ENCODE measurements around the gene CPED1. TPM values are rescaled to one million over a fixed set of nuclear protein-coding genes. Genes with fewer than 3 reads are reported as not detected.

CPED1 gene
- total and polyA plus RNA-seq, 11 donors, result 3.6 to 51.2 (median 24.8) TPM

DNA sequence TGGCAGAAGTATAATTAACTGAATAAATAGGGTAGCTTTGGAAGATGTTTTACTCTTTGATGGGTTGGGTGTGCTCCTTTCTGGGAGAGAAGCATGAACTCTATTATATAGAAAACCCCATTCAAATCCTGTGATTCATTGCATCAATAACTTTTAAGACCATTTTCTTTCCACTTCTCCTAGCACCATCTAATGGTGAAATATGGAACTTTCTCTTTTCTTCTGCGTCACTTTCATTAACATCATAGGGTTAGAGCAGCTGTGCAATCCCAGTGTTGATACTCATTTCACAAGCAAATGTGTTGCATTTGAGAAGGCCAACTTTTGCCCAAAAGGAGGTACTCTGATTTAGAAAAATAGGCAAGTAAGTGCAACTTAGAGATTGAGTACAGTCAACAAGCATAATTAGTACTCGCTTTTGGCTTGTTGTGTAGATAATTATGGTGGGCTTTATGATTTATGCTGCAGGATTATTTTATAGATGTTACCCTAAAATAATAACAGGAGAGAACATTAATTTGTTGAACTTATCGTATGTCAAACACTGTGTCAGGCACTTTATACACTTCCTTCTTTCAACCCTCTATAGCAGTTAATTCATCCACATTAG lies 92.9 kb downstream of the CPED1 start:
- TF ChIP-seq POLR2A (IDR thresholded peaks at IDR 0.05), result no peak
- peak; percentile 64 to 81 (median 76) for TF ChIP-seq CTCF (IDR thresholded peaks at IDR 0.05)

DNA sequence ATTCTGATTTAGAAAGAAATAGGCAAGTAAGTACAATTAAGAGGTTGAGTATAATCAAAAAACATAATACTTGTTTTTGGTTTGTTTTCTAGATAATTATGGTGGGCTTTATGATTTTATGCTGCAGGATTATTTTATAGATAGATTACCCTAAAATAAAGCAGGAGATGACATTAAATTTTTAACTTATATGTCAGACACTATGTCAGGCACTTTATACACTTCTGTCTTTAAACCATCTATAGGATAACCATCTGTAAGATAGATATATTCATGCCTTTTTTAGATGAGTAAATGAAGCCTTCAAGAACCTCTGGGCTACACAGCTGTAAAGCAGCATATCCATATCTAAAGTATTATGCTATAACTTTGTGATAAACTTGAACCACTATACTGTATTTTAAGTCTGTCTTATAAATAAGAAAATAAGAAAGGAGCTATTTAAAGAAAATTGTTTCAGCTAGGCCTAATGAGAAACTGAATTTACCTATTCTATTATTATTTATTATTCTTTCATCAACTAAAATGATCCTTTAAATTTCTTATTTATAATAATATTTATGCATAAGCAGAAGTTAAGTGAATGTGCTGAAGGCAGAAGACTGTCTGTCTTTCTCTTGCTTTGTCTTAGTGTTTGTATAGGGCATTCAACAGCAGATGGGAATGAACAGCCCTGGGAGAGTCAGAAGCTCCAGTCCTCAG lies 94.0 kb downstream of the CPED1 start:
- peak overlapping the region in 7 of 12 donors; percentile 13 to 83 (median 71) for H3K27ac ChIP-seq
- DNase-seq, result no peak
- H3K4me3 ChIP-seq, result no peak overlapping the region
- H3K27me3 ChIP-seq, result no peaks in the 10 kb centered on the region
- peaks cover 0 to 55% (median 31%) of the 10 kb centered on the region in 12 donors for H3K4me1 ChIP-seq
- no peaks in the 10 kb centered on the region for H3K36me3 ChIP-seq
- intact Hi-C loops (cut with DNase I), result loop anchor here in 3 of 10 donors (2.0 to 5.0 kb wide), 3 partner anchors 94 to 275 kb away; partner anchors contain the start of gene CPED1 (in 2 of the 3)
- H3K9me3 ChIP-seq, result no peaks in the 10 kb centered on the region
- TF ChIP-seq CTCF (IDR thresholded peaks at IDR 0.05) (no peak), POLR2A (IDR thresholded peaks at IDR 0.05) (no peak)
- peak in 2 of 4 donors; percentile 3 to 4 for ATAC-seq

More for the DNA sequence above, 92.9 kb downstream of the CPED1 start:
- Histone ChIP-seq H3K4me1 (peaks cover 0 to 53% (median 29%) of the 10 kb centered on the region in 12 donors), H3K9me3 (no peaks in the 10 kb centered on the region), H3K27me3 (no peaks in the 10 kb centered on the region), H3K36me3 (no peaks in the 10 kb centered on the region), H3K27ac (peak overlapping the region in 8 of 12 donors; percentile 13 to 83 (median 46)), H3K4me3 (no peak overlapping the region)
- intact Hi-C loops (cut with DNase I), result loop anchor here in 7 of 10 donors (1.0 to 5.0 kb wide), 5 partner anchors 93 to 274 kb away; partner anchors contain the start of gene CPED1 (in 3 of the 7)
- ATAC-seq, result peak in 3 of 4 donors; percentile 36 to 62 (median 62)
- WGBS, 4 donors, result 47 to 50% (median 48%) methylated on average over 3 of the region's 3 CpGs
- DNase-seq, result no peak

DNA sequence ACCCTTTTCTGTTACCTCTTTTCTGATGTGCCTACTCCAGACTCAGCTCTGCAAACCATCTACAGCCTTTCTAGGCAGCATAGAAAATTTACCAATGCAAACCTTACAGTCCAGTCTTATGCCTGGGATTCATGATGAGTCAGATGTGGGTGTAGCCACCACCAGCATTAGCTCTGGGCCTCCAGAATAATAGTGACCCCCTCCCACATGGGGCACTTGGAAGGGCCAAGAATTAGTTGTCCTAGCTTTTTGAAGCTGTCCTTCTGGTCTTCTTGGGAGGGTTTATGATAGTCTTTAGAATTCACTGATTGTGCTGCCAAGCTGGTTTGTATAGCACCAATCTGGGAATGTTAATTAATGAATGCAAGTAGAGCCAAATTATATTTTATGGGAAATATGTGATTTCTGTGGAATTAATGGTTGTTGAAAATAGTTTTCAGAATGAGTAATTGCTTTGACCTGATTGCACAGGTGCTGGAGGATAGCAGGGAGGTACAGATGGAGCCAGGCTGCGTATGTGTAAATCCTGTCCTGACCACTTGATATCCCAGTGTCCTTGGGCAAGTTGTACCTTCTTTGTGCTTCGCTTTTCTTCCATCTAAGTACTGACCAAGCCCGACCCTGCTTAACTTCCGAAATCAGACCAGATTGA lies 94.8 kb downstream of the CPED1 start:
- peak in 3 of 4 donors; percentile 4 to 40 (median 28) for ATAC-seq
- Histone ChIP-seq H3K4me3 (no peak overlapping the region), H3K27me3 (no peaks in the 10 kb centered on the region), H3K36me3 (no peaks in the 10 kb centered on the region), H3K9me3 (no peaks in the 10 kb centered on the region), H3K27ac (peak overlapping the region in 9 of 12 donors; percentile 13 to 83 (median 71)), H3K4me1 (peaks cover 0 to 55% (median 31%) of the 10 kb centered on the region in 12 donors)
- no peak for TF ChIP-seq POLR2A (IDR thresholded peaks at IDR 0.05)
- no peak for TF ChIP-seq CTCF (IDR thresholded peaks at IDR 0.05)
- no peak for DNase-seq
- intact Hi-C loops (cut with DNase I), result loop anchor here in 3 of 10 donors (2.0 to 5.0 kb wide), 3 partner anchors 94 to 276 kb away; partner anchors contain the start of gene CPED1 (in 2 of the 3)
- 87 to 89% (median 88%) methylated on average over 4 of the region's 4 CpGs for WGBS, 4 donors
